ENCODE results near the gene PLCB4.

Gene PLCB4

DNA sequence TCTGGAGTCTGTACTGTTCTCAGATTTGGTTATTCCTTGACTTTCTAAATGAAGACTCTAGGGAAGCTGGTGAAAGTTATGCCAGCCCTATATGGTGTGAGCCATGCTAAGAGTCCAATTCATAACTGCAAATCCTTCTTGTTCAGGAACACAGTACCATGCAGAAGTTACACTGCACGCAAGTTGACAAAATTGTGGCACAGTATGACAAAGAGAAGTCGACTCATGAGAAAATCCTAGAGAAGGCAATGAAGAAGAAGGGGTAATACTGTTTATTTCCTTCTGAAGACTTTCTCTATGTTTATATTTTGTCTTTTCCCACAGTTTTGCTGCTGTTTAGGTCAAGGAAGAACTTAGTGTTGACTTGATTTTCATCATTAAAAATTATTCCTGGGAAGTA is 384.3 kb downstream of the PLCB4 start:
- no peak for DNase-seq (ENCODE audit: low read depth)

DNA sequence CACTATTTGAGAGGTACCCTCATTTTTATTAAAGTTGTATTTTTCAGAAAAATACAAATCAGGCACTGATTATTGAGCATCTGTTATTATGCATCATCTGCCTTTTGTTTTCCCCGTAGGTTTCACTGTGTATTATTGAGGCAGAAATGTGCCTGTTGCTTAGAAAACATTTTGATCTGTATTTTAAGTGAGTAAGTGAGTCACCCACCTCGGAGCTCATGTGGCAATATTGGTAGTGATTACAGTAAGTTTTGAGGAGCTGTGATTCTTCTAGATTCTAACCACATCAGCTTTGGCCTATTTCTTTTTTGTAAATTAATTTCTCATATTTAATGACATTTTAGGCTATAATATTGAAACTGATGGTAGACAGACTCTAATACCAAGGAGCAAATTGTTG is 385.9 kb downstream of the PLCB4 start:
- DNase-seq (ENCODE audit: low read depth) = no peak

DNA sequence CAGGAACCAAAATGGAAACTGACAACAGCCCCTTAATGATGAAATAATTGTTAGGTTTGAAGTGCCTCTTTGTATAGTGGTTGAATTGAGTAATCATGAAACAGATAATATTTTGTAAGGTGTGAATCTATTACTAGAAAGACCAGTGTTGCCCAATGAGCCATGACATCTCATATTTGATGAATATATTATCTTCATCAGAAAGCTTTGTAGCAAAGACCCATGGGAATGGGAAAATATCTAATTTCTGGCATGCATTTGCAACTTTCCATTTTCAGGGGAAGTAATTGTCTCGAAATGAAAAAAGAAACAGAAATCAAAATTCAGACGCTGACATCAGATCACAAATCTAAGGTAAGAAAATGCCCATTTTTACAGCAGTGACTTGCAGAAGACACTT is 388.2 kb downstream of the PLCB4 start:
- no peak for DNase-seq (ENCODE audit: low read depth)

DNA sequence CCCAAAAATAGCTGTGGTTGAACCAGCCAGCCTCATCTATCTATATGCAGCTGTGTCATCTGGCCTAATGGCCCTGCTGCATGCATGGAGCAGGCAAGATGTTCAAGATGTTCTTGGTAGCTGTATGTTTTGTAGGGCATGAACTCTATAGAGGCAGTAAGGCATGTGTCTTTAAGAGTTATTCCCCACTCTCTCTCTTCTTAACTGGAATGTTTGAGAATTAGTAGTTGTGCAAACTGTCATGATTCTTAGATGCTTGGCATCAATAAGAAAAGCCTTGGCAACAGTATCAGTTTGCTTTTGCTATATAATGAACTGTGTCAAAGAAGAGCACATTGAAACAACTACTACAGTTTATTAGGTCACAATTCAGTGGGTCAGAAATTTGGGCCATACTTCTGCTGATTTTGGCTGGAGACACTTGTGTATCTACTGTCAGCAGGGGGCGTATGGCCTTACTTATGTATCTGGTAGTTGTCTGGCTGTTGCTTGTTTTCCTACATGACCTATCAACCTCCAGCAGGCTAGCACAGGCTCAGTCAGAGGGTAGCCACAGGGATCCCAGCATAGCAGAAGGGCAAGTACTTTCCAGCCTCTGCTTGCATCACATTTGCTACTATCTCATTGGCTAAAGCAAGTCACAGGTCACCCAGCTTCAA is 389.4 kb downstream of the PLCB4 start:
- DNase-seq (ENCODE audit: low read depth) = no peak

DNA sequence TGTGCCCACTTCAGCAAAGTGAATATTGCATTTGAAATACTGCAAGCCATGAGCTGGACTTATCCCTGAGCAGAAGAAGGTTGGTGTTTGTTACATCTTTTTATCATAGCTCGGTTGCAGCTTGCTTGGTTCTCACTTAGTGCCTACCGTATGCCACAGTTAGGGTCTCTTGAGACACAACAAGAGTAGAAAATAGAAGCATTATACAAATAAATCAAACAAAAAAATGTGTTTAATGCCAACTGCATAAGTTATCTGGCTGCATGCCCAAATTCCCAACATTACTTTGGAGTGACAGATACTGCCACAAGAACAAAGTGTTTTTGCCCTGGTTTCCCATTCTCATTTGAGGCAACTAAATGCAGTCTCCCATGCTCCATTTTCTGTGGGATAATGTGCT is 391.6 kb downstream of the PLCB4 start:
- DNase-seq (ENCODE audit: low read depth) = peak; percentile 95

DNA sequence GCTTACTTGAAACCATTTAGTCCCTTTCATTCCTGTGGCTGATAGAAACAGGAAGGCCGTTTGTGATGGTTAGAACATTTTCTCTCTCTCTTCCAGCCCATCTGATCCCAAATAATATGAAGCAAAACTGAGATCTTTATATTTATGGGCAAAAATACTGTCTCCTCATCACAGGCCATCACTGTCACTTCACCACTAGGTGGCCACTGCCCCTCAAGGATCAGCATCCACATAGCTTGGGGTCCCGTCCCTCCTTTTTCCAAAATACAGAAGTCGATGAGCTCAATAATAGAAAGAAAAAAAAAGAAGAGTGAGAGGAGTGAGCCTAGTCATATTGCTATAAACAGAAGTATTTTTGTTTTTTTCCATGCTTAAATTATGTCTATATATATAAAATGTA is 399.1 kb downstream of the PLCB4 start:
- no peak for DNase-seq (ENCODE audit: low read depth)

DNA sequence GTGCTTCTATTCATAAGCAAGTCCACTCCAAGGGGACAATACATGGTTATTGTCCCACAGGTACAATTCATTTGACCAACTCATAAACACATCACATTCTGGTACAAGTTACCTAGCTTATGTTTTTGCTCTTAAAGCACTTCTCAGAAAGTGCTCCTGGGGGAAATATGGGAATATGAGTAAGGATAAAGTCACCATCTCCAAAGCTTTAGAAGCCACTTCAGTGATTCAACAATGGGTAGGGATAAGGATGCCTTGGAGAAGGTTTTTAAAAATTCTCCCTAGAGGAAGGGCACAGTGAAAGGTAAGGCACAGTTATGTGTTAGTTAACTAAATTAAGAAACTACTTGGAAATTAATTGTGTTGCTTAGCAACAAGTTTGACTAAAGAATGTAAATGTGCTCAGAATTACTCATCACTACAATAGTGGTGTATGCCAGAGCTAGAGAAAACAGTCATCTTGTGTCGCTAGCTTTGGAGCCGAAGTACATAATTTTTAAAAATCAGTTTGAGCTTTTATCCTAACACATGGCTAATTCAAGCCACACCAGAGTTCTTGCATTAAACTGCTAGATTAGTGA is 406.0 kb downstream of the PLCB4 start:
- no peak for DNase-seq (ENCODE audit: low read depth)

DNA sequence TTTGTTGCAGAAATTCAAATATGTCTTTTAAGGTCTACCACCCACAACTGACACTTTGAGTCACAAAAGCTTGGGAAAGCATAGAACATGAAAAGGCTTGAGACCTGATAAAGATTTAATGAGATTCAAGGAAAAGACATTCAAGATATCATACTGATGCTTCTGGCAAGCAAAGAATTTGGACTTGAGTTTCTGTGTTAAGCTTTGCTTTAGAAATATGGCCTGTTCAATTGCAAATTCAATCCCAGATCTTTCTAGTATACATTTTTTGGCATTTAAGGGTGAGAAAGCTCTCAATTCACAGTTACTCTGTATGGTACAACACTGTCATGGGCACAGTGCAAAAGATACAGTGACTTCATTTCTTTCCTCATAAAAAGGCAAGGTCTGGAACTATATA is 406.6 kb downstream of the PLCB4 start:
- DNase-seq (ENCODE audit: low read depth) = no peak

DNA sequence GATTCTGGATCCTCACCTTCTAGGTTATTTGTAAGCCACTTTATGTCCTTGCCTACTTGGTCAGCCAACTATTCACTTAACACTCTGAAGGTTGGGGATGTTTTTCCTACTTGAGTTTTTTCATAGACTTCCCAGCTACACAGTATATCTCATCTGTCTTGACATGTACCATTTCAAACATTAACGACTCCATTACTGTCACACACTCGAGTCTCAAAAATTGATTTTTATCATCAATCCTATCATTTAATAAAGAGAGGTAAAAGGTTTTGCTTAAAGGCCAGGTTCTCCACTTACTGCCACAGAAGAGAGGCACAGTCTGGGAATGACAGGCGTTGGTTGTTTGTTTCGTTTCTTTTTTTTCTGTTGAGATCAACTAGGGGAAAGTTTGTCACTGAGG is 407.3 kb downstream of the PLCB4 start:
- no peak for DNase-seq (ENCODE audit: low read depth)

DNA sequence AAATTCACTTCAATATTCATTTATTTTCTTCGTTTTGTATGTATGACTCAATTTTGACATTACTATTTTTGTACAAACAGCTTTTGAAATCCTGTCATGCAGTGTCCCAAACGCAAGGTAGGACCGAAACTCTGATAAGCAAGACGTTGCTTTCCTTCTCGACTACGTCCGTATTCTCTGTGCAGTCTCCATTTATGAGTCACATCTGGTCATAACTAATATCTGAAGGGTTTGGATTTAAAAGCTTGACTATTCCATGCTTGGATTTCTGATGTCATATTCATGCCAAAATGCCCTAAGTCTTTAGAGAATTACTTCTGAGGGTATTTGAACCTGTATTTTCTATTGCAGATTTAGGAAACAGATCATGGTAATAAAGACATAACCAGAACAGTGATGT is 407.8 kb downstream of the PLCB4 start:
- no peak for DNase-seq (ENCODE audit: low read depth)

DNA sequence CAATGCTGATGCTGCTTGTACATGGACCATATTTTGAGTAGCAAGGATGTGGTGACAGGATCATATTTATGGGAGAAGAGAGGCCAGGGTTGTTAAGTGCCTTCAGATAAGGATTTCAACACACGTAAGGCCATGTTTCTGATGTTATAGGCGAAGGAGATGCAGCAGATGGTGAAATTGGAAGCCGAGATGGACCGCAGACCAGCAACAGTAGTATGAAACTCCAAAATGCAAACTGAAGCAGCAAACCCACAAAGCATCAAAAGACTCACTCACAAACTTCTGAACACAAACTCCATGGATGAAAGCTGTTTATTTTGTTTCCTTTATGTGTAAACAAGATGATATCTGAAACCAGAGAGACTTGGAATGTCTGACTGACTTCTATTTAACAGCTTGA is 409.9 kb downstream of the PLCB4 start:
- DNase-seq (ENCODE audit: low read depth) = no peak

DNA sequence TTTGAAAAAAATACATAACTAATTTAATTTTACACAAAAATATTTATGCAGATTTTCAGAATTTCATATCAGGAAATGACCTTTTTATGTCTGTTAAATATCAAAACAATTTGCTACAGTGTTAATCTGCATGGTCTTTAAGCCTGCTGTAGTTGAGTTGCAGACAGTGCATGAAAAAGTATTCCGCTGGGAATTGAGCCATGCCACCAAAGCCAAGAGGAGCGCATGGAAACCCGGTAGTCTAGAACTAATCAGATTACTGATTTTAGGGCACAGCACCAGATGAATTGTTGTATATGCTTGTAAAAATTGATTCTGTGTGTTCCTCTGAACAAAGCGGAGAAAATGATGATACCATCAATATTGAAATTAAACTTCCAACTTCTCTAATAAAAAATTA is 411.2 kb downstream of the PLCB4 start:
- DNase-seq (ENCODE audit: low read depth) = no peak

DNA sequence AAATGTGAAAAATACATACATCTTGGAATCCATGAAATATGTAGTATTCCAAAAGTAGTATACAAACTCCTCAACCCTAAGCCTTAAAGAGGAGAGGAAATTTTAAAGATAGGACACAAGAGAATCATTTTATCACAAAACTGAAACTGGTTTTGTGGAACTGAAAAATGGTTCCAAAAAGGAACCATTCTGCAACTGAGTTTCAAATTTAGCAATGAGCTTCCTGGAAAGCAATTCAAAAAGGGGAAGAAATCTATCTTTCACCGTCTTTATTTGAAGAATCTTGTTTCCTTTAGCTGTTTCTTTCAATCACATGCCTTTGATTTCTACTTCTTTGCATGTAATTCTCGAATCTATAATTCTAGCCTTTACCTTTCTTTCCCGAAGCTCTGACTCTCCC is 413.3 kb downstream of the PLCB4 start:
- no peak for DNase-seq (ENCODE audit: low read depth)

DNA sequence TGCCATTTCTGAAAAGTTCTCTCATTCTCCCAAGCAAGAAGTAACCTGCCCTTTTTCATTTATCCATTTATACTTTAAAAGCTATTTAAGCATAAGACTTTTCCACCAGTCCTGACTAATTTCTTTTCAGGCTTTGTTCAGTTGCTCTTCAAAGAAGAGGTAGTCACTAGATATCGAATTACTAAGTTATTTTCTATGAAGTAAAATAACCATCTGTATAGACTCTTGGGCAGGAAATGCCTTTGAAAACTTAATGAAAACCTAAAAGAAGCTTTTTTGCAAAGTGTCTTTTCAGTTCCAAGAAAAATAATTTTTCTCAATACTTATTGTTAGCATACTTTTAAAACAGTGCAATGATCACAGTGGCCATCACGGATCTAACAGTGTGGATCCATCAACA is 414.2 kb downstream of the PLCB4 start:
- no peak for DNase-seq (ENCODE audit: low read depth)

DNA sequence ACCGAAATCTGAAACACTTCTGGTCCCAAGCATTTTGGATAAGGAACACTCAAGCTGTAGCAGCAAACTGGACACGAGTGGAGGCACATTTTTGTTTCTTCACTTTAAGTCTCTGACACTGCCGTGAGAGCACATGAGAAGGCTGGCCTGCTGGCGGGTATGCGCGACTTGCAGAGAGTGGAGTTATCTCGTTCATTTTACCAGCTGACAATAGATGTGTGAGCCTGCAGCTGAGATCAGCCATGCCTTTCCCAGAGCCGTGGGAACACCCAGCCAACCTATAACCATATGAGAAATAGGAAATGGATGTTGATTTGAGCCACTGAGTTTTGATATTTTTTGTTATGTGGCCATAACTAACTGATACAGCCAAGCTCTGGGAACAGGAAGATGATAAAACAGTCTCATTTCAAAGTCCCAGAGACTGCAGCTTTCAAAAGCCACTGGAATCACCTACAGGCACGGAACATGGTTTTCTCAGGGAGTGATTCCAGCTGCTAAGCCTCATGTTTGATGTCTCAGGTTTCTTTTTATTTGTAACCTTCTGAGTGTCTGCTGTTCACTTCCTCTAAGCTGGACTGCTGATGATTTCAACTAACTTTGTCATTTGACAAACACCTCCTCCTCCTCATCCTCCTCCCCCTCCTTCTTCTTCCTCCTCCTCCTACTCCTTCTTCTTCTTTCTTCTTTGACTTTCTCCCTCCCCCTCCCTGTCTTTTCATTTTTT is 416.9 kb downstream of the PLCB4 start:
- no peak for DNase-seq (ENCODE audit: low read depth)

DNA sequence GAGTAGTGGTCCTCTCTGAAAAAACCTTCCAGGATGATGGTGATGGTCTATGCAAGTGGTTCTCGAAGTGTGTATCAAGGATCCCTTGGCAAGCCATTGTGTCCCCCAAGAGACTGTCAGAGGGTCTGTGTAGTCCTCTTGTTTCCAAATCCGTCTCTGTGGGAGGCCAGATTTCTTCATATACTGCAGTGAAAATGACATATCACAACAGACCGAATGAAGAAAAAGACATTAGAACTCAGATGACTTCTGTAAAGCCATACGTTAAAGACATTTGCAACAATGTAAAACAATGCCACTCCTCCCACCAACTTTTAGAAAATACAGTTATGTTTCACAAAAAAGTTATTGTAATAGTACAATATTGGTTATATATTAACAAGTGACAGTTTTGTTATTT is 418.3 kb downstream of the PLCB4 start:
- no peak for DNase-seq (ENCODE audit: low read depth)

DNA sequence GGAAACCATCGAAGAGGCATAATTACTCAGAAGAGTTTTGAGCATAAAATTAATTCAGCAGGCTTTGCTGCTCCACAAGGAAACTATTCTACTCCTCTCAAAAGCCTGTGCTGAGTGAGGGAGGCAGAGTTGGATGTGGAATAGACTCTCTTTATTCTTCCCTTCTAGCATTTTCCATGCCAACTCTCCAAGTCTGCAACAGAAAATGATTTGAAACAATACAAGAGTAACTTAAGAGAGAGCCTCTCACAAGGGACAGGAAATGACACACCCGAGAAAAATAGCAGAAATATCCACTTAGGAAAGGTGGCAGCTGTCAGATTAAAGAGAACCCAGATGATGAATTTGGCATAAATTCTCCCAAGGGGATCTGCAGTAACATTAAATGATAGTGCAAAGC is 419.2 kb downstream of the PLCB4 start:
- no peak for DNase-seq (ENCODE audit: low read depth)

DNA sequence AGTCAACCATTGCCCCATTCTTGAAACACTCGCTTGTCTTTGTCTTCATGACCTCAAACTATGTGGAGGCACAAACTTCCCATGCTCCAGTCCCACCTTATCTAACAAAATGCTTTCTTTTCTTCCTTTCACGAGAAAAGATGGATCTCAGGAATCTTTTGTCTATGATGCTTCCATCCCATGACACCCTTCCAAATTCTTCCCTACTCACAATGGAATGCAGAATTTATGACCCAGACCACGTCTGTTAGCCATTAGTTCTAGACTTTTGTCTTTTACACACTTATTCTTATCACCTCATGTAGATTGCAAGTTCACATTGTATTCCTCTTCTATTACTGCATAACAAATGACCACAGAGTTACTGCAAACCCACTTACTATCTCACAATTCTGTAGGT is 421.3 kb downstream of the PLCB4 start:
- DNase-seq (ENCODE audit: low read depth) = no peak

DNA sequence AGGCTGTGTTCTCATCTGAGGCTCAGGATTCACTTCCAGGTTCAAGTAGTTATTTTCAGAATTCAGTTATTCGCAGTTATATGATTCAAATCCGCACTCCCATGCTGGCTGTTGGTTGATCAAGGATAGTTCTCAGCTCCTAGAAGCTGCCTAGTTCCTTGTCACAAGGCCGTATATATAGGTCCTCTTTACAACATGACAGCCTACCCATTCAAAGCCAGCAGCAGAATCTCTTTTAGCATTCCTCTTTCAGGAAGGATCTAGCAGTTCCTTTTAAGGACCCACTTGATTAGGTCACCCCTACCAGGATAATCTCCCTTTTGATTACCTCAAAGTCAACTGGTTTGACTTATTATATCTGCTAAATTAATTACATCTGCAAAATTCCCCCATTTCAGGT is 421.7 kb downstream of the PLCB4 start:
- no peak for DNase-seq (ENCODE audit: low read depth)

DNA sequence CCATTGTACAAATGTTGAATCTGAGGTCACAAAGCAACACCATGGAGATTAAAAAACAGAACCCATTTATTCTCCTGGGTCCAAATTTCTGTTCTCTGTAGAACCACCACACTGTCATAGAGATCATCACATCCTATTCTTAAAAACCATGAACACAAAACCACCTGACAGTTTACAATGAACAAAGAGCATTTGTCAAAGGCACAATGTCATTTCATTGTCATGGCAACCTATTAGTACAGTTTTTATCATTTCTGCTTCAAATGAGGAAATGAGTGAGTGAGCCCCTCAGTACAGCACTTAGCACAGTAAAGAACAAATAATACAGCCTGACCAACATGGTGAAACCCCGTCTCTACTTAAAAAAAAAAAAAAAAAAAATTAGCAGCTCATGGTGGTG is 422.4 kb downstream of the PLCB4 start:
- no peak for DNase-seq (ENCODE audit: low read depth)

DNA sequence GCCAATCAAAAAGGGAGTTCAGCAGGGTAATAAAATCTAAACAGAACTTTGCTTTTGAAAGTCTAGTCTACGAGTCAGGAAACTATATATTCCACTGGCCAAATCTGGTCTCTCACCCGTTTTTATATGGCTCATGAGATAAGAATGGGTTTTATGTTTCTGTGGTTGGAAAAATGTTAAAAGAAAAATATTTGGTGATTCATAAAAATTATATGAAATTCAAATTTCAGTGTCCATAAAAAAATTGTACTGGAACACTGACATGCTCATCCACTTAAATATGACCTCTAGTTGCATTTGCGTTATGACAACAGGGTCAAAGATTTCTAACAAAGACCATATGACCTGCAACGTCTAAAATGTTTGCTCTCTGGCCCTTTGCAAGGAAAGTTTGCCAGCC is 423.2 kb downstream of the PLCB4 start:
- peak; percentile 58 for DNase-seq (ENCODE audit: low read depth)

DNA sequence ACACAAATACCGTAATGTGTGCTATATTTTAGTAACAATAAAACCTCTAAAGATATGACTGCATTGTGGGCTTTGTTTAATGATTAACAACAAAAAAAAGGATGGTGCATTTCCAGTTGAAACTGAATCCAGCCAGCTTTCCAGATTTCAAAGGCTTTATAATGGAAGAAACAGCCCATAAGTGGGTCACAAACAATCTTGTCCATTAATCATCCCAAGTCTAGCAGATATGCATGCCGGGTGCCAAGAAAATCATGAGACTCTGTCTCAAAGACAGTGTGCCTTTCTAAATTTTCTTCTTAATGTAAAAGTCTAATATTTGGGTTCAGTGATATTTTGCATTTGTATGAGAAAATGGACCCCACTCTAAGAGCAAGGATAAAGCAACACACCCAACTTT is 424.9 kb downstream of the PLCB4 start:
- no peak for DNase-seq (ENCODE audit: low read depth)

DNA sequence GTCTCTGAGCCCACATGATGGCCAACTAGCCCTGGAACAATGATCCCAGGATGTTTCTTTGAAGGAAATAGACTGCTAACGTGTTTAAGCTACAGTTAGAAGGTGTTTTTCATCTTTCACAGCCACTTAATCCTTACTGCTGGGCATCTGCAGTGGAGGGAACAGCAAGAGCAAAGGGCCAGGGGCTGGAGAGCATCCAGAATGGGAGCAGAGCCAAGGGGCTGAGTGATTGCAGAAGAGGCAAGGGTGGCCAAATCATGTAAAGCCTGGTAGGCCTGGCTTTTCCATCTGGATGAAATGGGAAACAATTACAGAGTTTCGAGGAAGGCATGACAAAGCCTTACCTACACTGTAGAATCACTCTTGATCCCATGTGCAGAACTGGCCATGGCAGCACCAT is 426.8 kb downstream of the PLCB4 start:
- DNase-seq (ENCODE audit: low read depth) = no peak

DNA sequence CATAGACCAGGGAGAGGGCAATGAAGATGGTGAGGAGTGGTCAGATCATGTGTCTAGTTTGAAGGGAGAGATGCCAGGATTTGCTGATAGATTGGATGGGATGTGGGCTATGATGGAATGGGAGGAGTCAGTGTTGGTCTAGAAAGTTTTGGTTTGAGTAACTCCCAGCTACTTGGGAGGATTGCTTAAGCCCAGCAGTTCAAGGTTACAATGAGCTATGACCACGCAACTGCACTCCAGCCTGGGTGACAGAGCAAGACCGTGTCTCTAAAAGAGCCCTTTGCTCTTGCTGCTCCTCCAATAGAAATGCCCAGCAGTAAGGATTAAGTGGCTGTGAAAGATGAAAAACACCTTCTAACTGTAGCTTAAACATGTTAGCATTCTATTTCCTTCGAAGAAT is 427.3 kb downstream of the PLCB4 start:
- no peak for DNase-seq (ENCODE audit: low read depth)

All from HS-27A (cell line).